COLO829 (cell line): ENCODE results near the gene PACRGL.
A peak's percentile ranks its signal among the peaks of the same experiment; 100 is the strongest.
"Not testable (repeated sequence)": the region's sequence is repeated elsewhere in the genome, so short reads cannot be mapped to it uniquely, and the experiment has no call there.

ENCODE experiments used
- DNase-seq: peaks from one replicate; pipeline ENCODE4 v3.0.0; 2012; ENCODE audit warnings: low spot score

Gene PACRGL

GRCh38 chr4:20723463-20723862, 23.2 kb downstream of the PACRGL start:
- no peak for DNase-seq

GRCh38 chr4:20724915-20725314, 24.7 kb downstream of the PACRGL start:
- DNase-seq = no peak

GRCh38 chr4:20735931-20736330, 35.7 kb downstream of the PACRGL start:
- DNase-seq = no peak

- DNase-seq = not testable (repeated sequence)
Observed at GRCh38 chr4:20746000-20746399, 45.7 kb downstream of the PACRGL start.

- DNase-seq = no peak
Observed at GRCh38 chr4:20752641-20753040, 52.4 kb downstream of the PACRGL start.

GRCh38 chr4:20754036-20754435, 53.8 kb downstream of the PACRGL start:
- DNase-seq = peak; percentile 19

- no peak for DNase-seq
Observed at GRCh38 chr4:20760053-20760452, 59.8 kb downstream of the PACRGL start.

- no peak for DNase-seq
Observed at GRCh38 chr4:20761382-20761781, 61.1 kb downstream of the PACRGL start.

GRCh38 chr4:20761826-20762225, 61.6 kb downstream of the PACRGL start:
- no peak for DNase-seq

GRCh38 chr4:20764366-20764992, 64.2 kb downstream of the PACRGL start:
- no peak for DNase-seq

- DNase-seq = peak; percentile 34
Observed at GRCh38 chr4:20773144-20773997, 73.1 kb downstream of the PACRGL start.

GRCh38 chr4:20778896-20779295, 78.6 kb downstream of the PACRGL start:
- no peak for DNase-seq

GRCh38 chr4:20783134-20783533, 82.9 kb downstream of the PACRGL start:
- not testable (repeated sequence) for DNase-seq

GRCh38 chr4:20787940-20788665, 87.8 kb downstream of the PACRGL start:
- no peak for DNase-seq
